Measurements from ENCODE around the gene LIN54. TPM values are rescaled to one million over a fixed set of nuclear protein-coding genes. Genes with fewer than 3 reads are reported as not detected.

LIN54 gene
- total and polyA plus RNA-seq, 9 of the 15 experiments (the other 6 are each of a cell fraction or from before 2014, with no cell fraction given), result 2.2 to 22.5 (median 15.8) TPM

GRCh38 chr4:82901183-82901718 lies 109.4 kb downstream of the LIN54 start (continued):
- 0 out of 2 replicates have a peak, but pooled peaks have one; percentile 48 for TF ChIP-seq BACH1 (tag; IDR thresholded peaks at IDR 0.05)
- TF ChIP-seq, protein P1, sequence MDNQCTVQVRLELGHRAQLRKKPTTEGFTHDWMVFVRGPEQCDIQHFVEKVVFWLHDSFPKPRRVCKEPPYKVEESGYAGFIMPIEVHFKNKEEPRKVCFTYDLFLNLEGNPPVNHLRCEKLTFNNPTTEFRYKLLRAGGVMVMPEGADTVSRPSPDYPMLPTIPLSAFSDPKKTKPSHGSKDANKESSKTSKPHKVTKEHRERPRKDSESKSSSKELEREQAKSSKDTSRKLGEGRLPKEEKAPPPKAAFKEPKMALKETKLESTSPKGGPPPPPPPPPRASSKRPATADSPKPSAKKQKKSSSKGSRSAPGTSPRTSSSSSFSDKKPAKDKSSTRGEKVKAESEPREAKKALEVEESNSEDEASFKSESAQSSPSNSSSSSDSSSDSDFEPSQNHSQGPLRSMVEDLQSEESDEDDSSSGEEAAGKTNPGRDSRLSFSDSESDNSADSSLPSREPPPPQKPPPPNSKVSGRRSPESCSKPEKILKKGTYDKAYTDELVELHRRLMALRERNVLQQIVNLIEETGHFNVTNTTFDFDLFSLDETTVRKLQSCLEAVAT (IDR thresholded peaks at IDR 0.05), result peak; percentile 79 to 86
- TF ChIP-seq SUPT5H (IDR thresholded peaks at IDR 0.05), result peak; percentile 65
- TF ChIP-seq E2F4 (CRISPR knock-in tag; IDR thresholded peaks at IDR 0.05; ENCODE audit: low read depth), result 0 out of 2 replicates have a peak, but pooled peaks have one; percentile 15
- no peak for TF ChIP-seq CHCHD3 (CRISPR knock-in tag; IDR thresholded peaks at IDR 0.05)
- TF ChIP-seq BRD4 (IDR thresholded peaks at IDR 0.05), result peak; percentile 80; the same call in 1 of the 2 replicates
- TF ChIP-seq, protein P2, sequence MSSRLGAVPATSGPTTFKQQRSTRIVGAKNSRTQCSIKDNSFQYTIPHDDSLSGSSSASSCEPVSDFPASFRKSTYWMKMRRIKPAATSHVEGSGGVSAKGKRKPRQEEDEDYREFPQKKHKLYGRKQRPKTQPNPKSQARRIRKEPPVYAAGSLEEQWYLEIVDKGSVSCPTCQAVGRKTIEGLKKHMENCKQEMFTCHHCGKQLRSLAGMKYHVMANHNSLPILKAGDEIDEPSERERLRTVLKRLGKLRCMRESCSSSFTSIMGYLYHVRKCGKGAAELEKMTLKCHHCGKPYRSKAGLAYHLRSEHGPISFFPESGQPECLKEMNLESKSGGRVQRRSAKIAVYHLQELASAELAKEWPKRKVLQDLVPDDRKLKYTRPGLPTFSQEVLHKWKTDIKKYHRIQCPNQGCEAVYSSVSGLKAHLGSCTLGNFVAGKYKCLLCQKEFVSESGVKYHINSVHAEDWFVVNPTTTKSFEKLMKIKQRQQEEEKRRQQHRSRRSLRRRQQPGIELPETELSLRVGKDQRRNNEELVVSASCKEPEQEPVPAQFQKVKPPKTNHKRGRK (tag; IDR thresholded peaks at IDR 0.05), result peak; percentile 40; the same call in 1 of the 2 replicates
- peak; percentile 42 for TF ChIP-seq PHF8 (IDR thresholded peaks at IDR 0.05; ENCODE audit: borderline replicate concordance, low read length)
- TF ChIP-seq NFE2 (IDR thresholded peaks at IDR 0.05; ENCODE audit: low read depth), result 0 out of 2 replicates have a peak, but pooled peaks have one; percentile 3
- no peak for TF ChIP-seq ZNF224 (CRISPR knock-in tag; IDR thresholded peaks at IDR 0.05)
- TF ChIP-seq, protein P3, sequence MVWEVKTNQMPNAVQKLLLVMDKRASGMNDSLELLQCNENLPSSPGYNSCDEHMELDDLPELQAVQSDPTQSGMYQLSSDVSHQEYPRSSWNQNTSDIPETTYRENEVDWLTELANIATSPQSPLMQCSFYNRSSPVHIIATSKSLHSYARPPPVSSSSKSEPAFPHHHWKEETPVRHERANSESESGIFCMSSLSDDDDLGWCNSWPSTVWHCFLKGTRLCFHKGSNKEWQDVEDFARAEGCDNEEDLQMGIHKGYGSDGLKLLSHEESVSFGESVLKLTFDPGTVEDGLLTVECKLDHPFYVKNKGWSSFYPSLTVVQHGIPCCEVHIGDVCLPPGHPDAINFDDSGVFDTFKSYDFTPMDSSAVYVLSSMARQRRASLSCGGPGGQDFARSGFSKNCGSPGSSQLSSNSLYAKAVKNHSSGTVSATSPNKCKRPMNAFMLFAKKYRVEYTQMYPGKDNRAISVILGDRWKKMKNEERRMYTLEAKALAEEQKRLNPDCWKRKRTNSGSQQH (CRISPR knock-in tag; IDR thresholded peaks at IDR 0.05), result peak; percentile 13; the same call in 1 of the 2 replicates
- no peak for TF ChIP-seq TFAM (CRISPR knock-in tag; conservative IDR thresholded peaks at IDR 0.05)
- peak; percentile 36; the same call in 1 of the 2 replicates for TF ChIP-seq ARID1B (IDR thresholded peaks at IDR 0.05)
- TF ChIP-seq DPF2 (IDR thresholded peaks at IDR 0.05), result peak; percentile 56
- TF ChIP-seq HDAC2 (IDR thresholded peaks at IDR 0.05), result 0 out of 2 replicates have a peak, but pooled peaks have one; percentile 4
- TF ChIP-seq CREB1 (IDR thresholded peaks at IDR 0.05), result no peak
- no peak for TF ChIP-seq CREB1 (CRISPR knock-in tag; IDR thresholded peaks at IDR 0.05)
